ENCODE measurements around the gene ALK.
"Not testable (repeated sequence)": the region's sequence is repeated elsewhere in the genome, so short reads cannot be mapped to it uniquely, and the experiment has no call there.

The ALK gene

DNA sequence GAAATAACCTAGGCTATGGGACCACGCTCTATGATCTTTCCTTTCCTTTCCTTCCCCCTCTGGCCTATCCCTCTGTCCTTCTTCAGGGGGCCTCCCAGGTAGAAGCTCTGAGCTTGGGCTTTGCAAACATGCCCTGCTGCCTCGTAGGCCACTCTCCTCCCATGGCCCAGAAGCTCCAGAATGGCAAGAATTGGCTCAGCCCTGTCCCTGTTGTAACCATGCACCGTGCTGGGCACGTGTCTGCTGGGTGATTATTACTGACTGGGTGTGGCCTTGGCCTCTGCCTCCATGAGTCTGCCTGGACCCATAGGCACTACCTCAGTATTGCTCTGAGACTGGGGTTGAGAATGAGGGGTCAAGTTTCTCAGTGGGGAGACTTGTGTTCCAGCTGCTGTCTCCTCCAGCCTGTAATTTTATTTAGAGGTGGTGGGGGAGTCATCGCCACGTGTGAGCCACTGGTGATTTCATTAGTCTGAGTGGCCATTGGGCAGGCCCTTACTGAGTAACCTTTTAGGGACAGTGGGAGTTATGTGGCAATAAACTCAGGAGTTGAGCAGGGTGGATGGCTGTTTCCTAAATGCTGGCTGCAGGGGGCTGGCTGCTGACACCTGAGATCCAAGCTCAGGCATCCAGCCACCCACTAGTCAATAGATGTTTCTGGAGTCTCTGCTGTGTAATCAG lies 648.2 kb downstream of the ALK start:
- DNase-seq (ENCODE audit: low read depth): no peak

DNA sequence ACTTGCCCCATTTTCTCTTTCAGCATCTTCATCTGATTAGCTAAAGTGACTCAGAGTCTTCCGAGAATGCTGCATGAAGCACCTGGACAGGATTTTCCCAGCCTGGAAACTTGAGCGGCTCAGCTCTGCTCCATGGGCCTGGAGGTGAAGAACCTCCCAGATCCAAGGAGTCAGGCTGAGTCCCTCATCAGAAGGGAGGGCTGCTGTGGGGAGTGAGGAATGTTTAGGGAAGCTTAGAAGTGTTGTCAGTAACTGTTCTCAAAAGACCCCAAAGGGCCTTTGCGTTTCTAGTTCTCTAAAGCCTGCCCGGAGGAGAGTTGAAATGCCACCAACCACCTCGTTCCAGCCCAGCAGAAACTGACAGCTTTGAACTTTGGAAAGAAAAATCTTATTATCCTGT lies 649.1 kb downstream of the ALK start:
- no peak for DNase-seq (ENCODE audit: low read depth)

- no peak for DNase-seq (ENCODE audit: low read depth)
These were observed 650.7 kb downstream of the ALK start for GRCh38 chr2:29270701-29271121.

DNA sequence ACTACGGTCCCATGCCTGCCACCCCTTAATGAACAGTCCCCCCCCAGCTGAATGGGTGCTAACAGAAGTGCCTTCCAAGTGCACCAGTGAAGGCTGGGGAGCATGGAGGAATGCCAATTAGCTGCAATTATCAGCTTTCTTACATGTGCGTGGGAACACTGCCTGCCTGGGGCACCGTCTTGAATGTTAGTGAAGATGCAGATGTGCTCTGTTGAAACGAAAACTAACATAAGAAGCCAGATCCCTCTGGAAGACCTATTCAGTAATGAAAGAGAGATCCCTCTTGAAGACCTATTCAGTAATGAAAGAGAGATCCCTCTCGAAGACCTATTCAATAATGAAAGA lies 651.6 kb downstream of the ALK start:
- DNase-seq (ENCODE audit: low read depth): no peak

DNA sequence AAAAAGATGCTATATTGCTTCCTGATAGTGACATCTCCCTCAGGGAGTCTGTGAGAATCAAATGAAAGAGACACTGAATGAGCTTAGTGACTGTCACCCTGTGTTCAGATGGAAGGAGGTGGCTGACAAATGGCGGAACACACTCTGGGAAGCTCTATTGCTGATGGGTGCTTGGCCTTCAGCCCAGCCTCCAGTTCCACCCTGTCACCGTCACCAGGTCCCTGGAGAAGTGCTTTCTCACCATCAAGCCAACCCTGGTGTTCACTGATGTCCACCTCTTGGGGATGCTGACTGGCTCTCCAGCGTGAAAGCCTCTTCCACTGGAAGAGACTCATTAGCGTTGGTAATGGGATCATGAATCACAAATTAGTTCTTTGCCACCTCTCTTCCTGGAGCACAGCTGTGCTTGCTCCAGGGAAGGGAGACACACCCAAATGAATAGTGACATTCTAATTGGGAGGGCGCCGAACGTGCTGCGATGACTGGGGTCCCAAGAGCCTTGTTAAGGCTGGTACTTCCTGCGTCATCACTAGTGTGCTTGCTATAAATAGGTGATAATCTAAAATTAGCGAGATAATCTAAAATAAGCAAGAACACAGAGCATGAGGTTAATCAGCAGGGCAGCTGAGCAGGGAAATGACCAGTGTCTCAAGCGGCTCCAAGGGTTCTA lies 652.2 kb downstream of the ALK start:
- DNase-seq (ENCODE audit: low read depth): no peak

DNA sequence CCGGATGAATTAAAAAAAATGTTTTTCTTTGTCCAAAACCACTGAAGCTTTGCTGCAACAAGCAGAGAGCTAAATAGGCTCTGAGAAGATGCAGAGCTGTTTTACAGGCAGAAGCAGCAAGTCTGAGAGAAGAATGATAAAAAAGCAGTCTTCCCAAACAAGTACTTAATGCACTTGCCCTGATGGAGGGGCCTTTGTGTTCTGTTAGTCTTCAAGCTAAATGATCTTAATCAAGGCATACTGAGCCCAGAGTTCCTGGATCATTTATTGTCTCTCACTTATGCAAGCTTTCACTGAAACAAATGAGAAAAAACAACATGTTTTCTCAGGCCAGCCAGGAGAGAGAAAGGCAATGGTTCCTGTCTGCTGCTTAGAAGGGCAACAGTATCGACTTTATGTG lies 653.7 kb downstream of the ALK start:
- DNase-seq (ENCODE audit: low read depth): no peak

GRCh38 chr2:29263886-29264285 lies 657.5 kb downstream of the ALK start:
- DNase-seq (ENCODE audit: low read depth): no peak

- no peak for DNase-seq (ENCODE audit: low read depth)
These were observed 658.6 kb downstream of the ALK start for GRCh38 chr2:29262681-29263260.

DNA sequence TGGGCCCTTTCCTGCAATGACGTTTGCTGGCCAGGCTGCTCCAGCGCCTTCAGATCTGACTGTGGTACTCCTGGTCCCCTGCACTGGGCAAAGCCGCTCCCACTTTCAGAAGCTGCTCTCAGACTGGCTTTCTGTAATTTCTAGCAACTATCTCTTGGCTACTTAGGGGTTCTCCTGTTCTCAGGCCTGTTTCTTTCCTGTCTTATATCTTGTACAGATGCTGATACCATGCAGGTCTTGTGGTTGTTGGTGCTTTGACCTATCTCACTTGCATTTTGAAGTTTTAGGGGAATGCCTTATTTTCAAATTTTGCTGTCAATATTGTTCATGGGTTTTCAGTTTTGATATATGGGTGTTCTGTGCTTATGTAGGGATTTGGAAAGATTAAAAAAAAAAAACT lies 660.4 kb downstream of the ALK start:
- DNase-seq (ENCODE audit: low read depth): no peak

GRCh38 chr2:29260142-29260772 lies 661.1 kb downstream of the ALK start:
- no peak for DNase-seq (ENCODE audit: low read depth)

- DNase-seq (ENCODE audit: low read depth): no peak
These were observed 662.2 kb downstream of the ALK start for GRCh38 chr2:29259221-29259620.

GRCh38 chr2:29255004-29255403 lies 666.4 kb downstream of the ALK start:
- no peak for DNase-seq (ENCODE audit: low read depth)

- DNase-seq (ENCODE audit: low read depth): not testable (repeated sequence)
These were observed 667.7 kb downstream of the ALK start for GRCh38 chr2:29253495-29254275.

DNA sequence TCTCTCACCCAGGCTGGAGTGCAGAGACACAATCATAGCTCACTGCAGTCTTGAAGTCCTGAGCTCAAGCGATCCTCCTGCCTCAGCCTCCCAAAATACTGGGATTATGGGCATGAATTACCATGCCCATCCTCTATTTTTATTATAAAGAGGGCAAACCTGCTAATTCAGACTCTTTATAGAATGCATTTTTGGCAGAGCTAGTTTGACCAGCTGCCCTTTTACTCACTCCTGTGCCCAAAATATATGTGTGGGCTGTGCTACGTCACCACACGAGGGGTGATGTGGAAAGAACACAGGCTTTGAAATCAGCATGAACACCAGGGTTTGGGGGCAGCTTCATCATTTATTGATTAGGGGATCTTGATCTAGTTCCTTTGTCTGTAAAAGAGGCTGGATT lies 668.4 kb downstream of the ALK start:
- DNase-seq (ENCODE audit: low read depth): no peak

GRCh38 chr2:29251406-29251805 lies 670.0 kb downstream of the ALK start:
- DNase-seq (ENCODE audit: low read depth): no peak

- DNase-seq (ENCODE audit: low read depth): no peak
These were observed 670.4 kb downstream of the ALK start for GRCh38 chr2:29250977-29251376.

GRCh38 chr2:29249666-29250253 lies 671.6 kb downstream of the ALK start:
- DNase-seq (ENCODE audit: low read depth): no peak

- no peak for DNase-seq (ENCODE audit: low read depth)
These were observed 674.0 kb downstream of the ALK start for GRCh38 chr2:29247336-29247914.

DNA sequence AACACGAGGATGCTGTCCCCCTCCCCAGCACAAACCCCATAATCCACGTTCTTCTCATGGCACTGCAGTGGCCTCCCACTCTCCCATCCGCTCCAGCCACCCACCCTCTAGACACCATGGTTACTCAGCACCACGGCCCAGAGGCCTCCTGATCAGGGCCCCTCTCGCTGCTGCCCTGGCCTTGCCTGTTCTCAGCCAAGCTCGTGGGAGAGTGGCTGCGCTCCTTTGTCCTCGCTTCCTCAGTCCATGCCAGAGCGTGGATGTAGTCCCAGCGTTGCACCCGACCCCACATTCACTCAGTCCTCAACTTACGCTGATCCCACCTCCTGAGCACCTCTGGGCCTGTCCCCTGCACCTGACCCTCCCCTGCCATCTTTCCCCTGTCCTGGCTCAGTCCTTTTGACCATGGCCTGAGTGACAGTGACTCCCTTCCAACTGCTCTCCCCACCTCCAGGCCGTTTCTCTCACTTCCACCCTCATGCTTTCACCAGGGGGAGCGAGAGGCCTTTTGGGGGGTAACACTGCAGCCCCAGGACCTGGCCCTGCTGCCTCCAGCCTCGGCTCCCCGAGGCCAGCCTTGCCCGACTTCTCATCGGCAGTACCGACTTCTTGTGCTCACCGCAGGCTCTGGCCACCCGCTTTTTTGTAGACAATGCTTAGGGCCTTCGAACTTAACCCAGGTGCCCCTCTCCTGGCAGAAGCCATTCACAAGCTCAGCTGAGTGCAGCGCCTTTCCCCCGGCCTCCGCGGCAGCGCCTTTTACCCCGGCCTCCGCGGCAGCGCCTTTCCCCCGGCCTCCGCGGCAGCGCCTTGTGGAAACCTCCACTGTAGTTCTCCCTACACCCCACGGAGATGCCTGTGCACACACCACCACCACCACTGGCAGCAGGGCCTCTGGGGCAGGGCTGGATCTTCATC lies 674.7 kb downstream of the ALK start:
- DNase-seq (ENCODE audit: low read depth): no peak

GRCh38 chr2:29245742-29246382 lies 675.5 kb downstream of the ALK start:
- no peak for DNase-seq (ENCODE audit: low read depth)

All from activated T-cell treated with anti-CD3 and anti-CD28 coated beads for 1 hour (primary cell).